Stomach (tissue), 9 donors: ENCODE results near the gene SCLT1. TPM values are rescaled to one million over a fixed set of nuclear protein-coding genes. Genes with fewer than 3 reads are reported as not detected.

Experiments
- DNase-seq, 2 donors: peaks; one replicate each; pipeline versions ENCODE4 v3.0.0 to v3.0.0-alpha.2; 2013 to 2019
- H3K27ac ChIP-seq, 5 donors: fragments of 200-600 bp in 4 of 5; sonication (generic) in 4 of 5; one replicate each; pipeline ENCODE4 v1.5.1; 2013 to 2019; ENCODE audit warnings: mild to moderate bottlenecking in 1 of 5, moderate library complexity in 1 of 5
- H3K27me3 ChIP-seq, 3 donors: fragments of 200-600 bp; sonication (generic); one replicate each; pipeline ENCODE4 v1.5.1; 2017 to 2019; ENCODE audit warnings: mixed run types in 1 of 3
- H3K36me3 ChIP-seq, 4 donors: fragments of 200-600 bp; sonication (generic); 1 replicate in 3 of 4; 2 replicates in 1 of 4; pipeline ENCODE4 v1.5.1; 2016 to 2019
- H3K4me1 ChIP-seq, 4 donors: fragments of 200-600 bp; sonication (generic); one replicate each; pipeline ENCODE4 v1.5.1; 2016 to 2019
- H3K4me3 ChIP-seq, 4 donors: fragments of 200-600 bp; sonication (generic) in 3 of 4; one replicate each; pipeline ENCODE4 v1.5.1; 2016 to 2019; ENCODE audit warnings: mild to moderate bottlenecking in 1 of 4
- H3K9me3 ChIP-seq, 4 donors: fragments of 200-600 bp; sonication (generic); one replicate each; pipeline ENCODE4 v1.5.1; 2016 to 2019
- EP300 ChIP-seq: sonication (generic); formaldehyde crosslinking; IDR thresholded peaks from one replicate; pipeline ENCODE4 v1.6.1; 2017; ENCODE audit warnings: antibody characterized with exemption
- POLR2A ChIP-seq, 4 donors: fragments of 450-650 bp; IDR thresholded peaks; one replicate each; pipeline ENCODE4 v1.6.1; 2016; ENCODE audit warnings: antibody characterized with exemption in 4 of 4, control low read depth in 2 of 4, mild to moderate bottlenecking in 1 of 4, moderate library complexity in 1 of 4
- POLR2AphosphoS5 ChIP-seq, 3 donors: sonication (generic); formaldehyde crosslinking; IDR thresholded peaks; one replicate each; pipeline ENCODE4 v1.6.1; 2016; ENCODE audit warnings: antibody characterized with exemption in 3 of 3
- WGBS, 5 donors: extraction: QIAGEN DNeasy Blood & Tissue Kit in 3 of 5; methylation state at CpG; one replicate each; pipeline versions ENCODE4 v1.1.5 to v1.1.7; 2013 to 2018; 5-methylcytosine and 5-hydroxymethylcytosine counted together
- intact Hi-C: fragments of 100-400 bp; cut with DNase I; formaldehyde crosslinking; loops from one replicate; pipeline ENCODE4 v1.15.1; 2023; ENCODE audit warnings: low total_unique reads
- polyA plus RNA-seq, 3 donors: library from polyadenylated mRNA; stranded (reverse); fragments of 200-250 nt; gene quantifications; one replicate each; pipeline ENCODE4 v1.2.3, GENCODE V29; 2013
- total RNA-seq, 5 donors: library from RNA; depleted of rRNA; stranded (reverse); fragments of >200 nt; gene quantifications; one replicate each; pipeline versions ENCODE4 v1.1.0 to v1.2.3, GENCODE V29; 2014 to 2016
- TF ChIP-seq, protein P1 (sequence below), 7 experiments: fragments of 450-650 bp in 4 of 7; fragments of 200-600 bp in 3 of 7; sonication (generic) in 3 of 7; IDR thresholded peaks; one replicate each; pipeline ENCODE4 v1.5.1; 2016 to 2019; ENCODE audit warnings: antibody characterized with exemption in 7 of 7, control low read depth in 2 of 7, mild to moderate bottlenecking in 1 of 7
- donor health status: healthy with polysubstance abuse.
- donor health status: Bipolar disorder and iron deficiency.
- donor health status: healthy.

SCLT1 gene
- total and polyA plus RNA-seq, 8 donors = 2.3 to 49.0 (median 12.9) TPM

DNA sequence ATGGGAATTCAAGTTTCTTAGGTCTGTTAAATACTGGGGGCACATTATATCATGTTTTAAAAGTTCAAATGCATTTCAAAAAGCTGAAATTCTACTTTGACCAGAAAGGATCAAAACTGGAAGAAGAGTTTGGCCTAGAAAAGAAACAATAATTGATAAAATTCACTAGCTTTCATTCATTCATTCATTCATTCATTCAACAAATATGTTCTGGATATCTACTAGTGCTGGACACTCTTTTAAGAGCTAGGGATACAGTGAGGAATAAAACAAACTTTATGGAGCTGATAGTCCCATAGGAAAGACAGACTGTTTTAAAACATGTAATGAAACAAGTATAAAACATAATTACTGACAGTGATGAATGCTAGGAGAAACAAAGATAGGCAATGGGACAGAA lies 177.8 kb downstream of the SCLT1 start:
- DNase-seq = no peak
- Histone ChIP-seq H3K4me3 (no peak overlapping the region), H3K27me3 (no peaks in the 10 kb centered on the region), H3K36me3 (no peaks in the 10 kb centered on the region), H3K27ac (no peak overlapping the region), H3K4me1 (no peaks in the 10 kb centered on the region), H3K9me3 (no peaks in the 10 kb centered on the region)
- intact Hi-C loops = no loop called here
- TF ChIP-seq POLR2AphosphoS5 (IDR thresholded peaks at IDR 0.05) (no peak), EP300 (no peak), POLR2A (IDR thresholded peaks at IDR 0.05) (no peak)
- TF ChIP-seq, protein P1, sequence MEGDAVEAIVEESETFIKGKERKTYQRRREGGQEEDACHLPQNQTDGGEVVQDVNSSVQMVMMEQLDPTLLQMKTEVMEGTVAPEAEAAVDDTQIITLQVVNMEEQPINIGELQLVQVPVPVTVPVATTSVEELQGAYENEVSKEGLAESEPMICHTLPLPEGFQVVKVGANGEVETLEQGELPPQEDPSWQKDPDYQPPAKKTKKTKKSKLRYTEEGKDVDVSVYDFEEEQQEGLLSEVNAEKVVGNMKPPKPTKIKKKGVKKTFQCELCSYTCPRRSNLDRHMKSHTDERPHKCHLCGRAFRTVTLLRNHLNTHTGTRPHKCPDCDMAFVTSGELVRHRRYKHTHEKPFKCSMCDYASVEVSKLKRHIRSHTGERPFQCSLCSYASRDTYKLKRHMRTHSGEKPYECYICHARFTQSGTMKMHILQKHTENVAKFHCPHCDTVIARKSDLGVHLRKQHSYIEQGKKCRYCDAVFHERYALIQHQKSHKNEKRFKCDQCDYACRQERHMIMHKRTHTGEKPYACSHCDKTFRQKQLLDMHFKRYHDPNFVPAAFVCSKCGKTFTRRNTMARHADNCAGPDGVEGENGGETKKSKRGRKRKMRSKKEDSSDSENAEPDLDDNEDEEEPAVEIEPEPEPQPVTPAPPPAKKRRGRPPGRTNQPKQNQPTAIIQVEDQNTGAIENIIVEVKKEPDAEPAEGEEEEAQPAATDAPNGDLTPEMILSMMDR (IDR thresholded peaks at IDR 0.05) = no peak

DNA sequence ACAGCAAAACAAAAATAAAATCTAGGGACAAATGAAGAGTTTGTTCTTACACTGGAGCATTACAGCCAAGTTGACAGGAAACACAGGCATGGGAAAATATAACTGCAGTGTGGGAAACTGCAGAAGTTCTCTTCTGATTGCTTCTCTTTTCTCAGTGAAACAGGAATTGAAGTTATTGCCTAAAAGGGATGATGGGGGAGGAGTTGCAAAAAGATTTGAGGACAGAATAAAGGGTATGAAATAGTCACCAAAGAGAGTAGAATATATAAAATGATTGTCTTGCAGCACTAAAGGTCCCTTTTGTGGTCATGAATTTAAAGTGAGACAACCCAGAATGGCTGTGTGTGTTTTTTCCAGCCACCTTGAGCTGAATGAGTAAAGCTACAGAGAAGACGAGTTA lies 180.1 kb downstream of the SCLT1 start:
- H3K36me3 ChIP-seq = no peaks in the 10 kb centered on the region
- no peaks in the 10 kb centered on the region for H3K27me3 ChIP-seq
- TF ChIP-seq POLR2A (IDR thresholded peaks at IDR 0.05) = no peak
- TF ChIP-seq, protein P1 (IDR thresholded peaks at IDR 0.05) = no peak
- intact Hi-C loops = no loop called here
- no peak overlapping the region for H3K4me3 ChIP-seq
- peak in 1 of 2 donors; percentile 9 for DNase-seq
- no peaks in the 10 kb centered on the region for H3K4me1 ChIP-seq
- WGBS, 5 donors = 68 to 85% (median 78%) methylated on average over 1 of the region's 1 CpG
- peak overlapping the region in 2 of 5 donors; percentile 30 to 39 for H3K27ac ChIP-seq
- no peaks in the 10 kb centered on the region for H3K9me3 ChIP-seq

DNA sequence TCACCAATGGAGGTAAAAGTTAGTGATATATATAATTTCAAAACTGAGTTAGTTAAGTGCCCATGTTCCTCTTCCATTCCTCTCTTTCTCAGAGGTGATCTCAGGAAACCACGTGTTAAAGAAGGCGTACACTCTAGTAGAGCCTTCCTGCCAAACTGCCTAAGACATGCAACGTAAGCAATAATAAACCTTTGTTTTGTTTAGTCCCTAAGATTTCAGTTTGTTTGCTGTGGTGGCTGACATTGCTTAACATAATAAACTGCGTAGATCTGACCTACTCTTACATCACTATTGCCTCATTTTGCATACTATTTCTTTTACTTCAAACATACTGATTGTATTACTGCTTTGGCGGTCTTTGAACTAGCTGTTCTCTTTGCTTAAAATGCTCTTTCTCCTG lies 184.6 kb downstream of the SCLT1 start:
- H3K36me3 ChIP-seq = no peaks in the 10 kb centered on the region
- TF ChIP-seq POLR2AphosphoS5 (IDR thresholded peaks at IDR 0.05) = no peak
- no peak for TF ChIP-seq EP300
- TF ChIP-seq, protein P1 (IDR thresholded peaks at IDR 0.05) = no peak
- TF ChIP-seq POLR2A (IDR thresholded peaks at IDR 0.05) = no peak
- H3K9me3 ChIP-seq = no peaks in the 10 kb centered on the region
- no peaks in the 10 kb centered on the region for H3K27me3 ChIP-seq
- no peak overlapping the region for H3K4me3 ChIP-seq
- no peak for DNase-seq
- 72 to 84% (median 80%) methylated on average over 5 of the region's 5 CpGs for WGBS, 5 donors
- H3K4me1 ChIP-seq = no peaks in the 10 kb centered on the region
- intact Hi-C loops = no loop called here
- H3K27ac ChIP-seq = no peak overlapping the region

DNA sequence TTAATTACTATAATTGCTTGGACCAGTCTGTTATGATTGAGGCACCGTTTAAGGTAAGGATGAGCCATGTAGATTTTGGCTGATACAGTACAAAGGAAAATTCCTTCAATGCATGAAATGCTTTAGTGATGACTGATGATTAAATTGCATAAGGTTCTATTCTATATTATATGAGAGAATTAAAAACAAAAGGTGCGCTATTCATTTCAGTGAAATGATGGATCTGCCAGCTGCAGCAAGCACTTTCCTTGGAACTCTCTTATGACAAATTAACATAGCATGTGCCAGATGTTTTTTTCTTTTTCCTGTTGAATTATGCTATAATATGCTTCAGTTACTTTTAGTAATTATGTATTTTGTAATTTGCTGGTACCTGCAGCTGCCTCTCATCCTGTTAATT lies 185.4 kb downstream of the SCLT1 start:
- intact Hi-C loops = no loop called here
- TF ChIP-seq, protein P1 (IDR thresholded peaks at IDR 0.05) = no peak
- TF ChIP-seq EP300 (no peak), POLR2A (IDR thresholded peaks at IDR 0.05) (no peak), POLR2AphosphoS5 (IDR thresholded peaks at IDR 0.05) (no peak)
- H3K4me1 ChIP-seq = no peaks in the 10 kb centered on the region
- no peak overlapping the region for H3K4me3 ChIP-seq
- H3K27me3 ChIP-seq = no peaks in the 10 kb centered on the region
- WGBS, 5 donors = 89 to 97% (median 94%) methylated on average over 2 of the region's 2 CpGs
- H3K36me3 ChIP-seq = no peaks in the 10 kb centered on the region
- DNase-seq = no peak
- H3K27ac ChIP-seq = no peak overlapping the region
- H3K9me3 ChIP-seq = no peaks in the 10 kb centered on the region
